HG02943 (cell line): ENCODE measurements around the gene DDA1.
A peak's percentile ranks its signal among the peaks of the same experiment; 100 is the strongest.

Source experiments
- ATAC-seq: cut with Tn5 transposase; IDR thresholded peaks from one replicate; pipeline ENCODE4 v1.9.1; 2021; ENCODE audit warnings: mild to moderate bottlenecking, low read depth, moderate library complexity; ENCODE audit not compliant: unreplicated experiment

Gene DDA1

DNA sequence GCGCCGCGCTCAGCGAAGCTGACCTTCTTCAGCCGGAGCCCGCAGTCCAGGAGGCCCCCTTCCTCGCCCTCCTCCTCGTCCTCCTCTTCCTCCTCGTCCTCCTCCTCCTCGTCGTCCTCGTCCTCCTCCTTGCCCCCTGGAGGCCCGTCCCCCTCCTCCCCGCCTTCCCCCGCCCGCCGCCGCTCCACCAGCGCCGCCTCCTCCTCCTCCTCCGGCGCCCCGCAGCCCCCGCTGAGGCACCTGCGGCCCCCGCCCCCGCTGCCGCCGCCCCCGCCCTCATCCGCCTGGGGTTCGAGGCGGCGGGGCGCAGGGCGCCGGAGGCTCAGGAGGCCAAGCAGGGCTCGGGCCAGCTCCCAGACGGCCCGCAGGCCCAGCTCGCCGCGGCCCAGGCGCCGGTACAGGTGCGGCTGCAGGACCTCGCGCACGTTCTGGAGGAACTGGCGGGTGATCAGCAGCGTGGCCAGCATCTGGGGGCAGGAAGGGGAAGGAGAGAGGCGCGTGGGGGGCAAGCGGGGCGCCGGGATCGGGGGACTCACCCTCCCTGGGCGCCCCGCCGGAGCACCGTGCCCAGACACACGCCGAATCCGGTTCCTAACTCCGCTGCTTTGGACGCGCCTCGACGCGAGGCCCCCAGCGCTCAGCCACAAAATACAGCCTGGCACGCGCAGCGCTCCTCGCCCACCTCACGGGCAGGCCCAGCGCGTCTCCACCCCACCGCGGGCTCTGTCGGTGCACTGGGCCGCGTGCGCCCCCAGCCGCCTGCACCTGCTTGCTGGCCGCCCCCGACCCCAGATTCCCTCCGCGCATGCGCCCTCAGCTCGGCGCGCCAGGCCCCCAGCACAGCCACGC, 19.4 kb downstream of the DDA1 start:
- no peak for ATAC-seq

DNA sequence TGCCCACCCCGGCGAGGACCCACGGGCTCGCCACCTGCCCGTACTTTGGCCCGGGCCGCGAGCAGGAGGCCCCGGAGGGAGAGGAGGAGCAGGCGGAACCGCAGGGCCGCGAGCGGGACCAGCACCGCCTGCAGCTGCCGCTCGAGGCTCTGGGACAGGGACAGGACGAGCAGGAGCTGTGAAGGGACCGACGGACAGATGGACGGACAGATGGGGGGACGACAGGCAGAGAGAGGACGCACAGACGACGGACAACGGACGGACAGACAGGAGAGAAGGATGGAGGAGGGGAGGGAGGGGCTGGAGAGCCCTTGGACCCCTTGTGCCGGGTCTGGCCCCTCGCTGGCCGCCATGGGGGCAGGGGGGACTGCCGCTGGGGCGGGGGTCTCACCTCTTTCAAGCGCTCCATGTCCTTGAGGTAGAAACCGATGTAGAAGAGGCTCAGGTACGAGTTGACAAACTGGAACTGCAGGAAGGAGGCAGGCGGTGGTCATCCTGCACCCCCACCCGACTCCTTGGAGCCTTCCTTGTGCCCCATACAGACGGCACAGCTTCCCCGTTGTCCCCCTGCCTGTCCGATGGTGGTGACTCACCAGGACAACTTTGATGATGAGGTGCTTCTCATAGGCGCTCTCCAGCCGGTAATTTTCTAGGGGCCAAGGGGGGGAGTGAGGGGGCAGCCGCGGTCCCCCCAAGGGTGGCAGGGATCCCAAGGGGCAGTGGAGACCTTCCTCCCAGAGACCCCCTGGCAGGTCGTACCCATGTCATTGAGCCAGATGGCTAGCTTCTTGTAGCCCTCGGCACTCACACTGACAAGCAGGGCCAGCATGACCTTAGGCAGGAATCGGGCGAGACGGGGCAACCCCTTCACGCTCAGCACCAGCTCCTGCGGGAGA, 20.3 kb downstream of the DDA1 start:
- ATAC-seq: no peak

DNA sequence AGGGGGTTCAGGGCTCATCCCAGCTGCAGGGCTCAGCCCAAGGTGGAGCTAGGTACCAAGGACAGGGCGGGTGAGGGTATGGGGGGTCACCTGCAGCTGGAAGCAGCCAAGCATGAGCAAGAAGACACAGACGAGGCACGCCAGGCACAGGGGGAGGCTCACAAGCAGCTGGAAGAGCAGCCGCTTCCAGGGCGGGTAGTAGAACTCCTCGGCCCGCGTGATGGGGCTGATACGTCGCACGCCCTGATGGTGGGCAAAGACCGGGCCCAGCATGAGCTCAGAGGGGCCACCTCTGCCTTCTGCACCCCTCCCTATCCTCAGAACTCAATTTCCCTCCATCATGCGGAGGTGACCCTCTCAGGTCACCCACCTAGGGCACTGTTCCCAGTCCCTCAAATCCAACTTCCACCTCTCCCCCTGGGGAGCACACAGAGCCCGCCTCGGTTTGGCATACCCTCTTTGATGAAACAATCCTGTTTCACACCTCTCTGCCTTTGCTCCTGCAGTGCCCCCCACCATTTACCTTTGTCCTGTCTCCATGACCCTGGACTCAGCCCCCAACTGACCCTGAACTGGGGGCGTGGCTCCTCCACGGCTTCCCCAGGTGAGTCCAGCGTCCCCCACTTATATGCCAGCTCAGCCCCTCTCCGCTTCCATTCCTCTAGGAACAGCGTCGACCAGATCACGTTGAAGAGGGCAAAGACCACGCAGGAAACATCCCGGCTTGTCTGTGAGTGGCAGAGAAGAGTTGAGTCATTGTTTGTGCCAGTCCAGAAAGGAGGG, 21.1 kb downstream of the DDA1 start:
- ATAC-seq: no peak

DNA sequence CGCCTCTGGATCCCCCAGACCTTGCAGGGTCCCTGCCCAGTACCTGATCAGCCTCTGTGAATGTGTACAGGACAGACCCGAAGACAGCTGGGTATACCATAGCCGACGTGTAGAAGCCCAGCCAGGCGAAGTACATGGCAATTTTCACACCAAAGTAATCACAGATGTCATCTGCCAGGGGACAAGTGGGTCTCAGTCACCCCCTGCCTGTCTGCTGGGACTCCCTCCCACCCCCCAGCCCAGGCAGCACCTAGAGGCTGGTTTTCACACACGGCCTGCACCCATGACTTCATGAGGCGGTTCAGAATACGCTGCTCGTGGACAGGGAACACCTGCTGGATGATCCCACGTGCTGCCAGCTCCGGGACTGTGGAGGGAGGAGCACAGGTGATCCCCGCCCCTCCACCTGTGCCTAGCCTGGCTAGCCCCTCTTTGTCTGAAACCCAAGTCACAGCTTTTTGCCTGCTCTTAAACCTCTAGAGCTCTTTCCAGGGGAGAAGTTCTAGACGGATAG, 21.7 kb downstream of the DDA1 start:
- ATAC-seq: no peak

DNA sequence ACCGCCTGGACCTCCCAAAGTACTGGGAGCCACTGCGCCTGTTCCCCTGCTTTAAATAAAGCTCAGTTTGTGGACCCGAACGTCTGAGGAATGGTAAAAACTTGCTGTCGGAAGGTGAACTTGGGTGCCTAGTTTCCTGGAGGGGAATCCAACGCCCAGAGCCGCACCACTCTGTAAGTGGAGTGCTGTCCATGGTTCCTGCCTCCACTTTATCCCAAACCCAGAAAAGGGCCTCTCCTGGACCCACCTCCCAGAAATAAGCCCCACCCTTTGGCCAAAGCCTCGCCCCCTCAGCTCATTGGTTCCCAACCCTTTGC, 23.0 kb downstream of the DDA1 start:
- no peak for ATAC-seq

DNA sequence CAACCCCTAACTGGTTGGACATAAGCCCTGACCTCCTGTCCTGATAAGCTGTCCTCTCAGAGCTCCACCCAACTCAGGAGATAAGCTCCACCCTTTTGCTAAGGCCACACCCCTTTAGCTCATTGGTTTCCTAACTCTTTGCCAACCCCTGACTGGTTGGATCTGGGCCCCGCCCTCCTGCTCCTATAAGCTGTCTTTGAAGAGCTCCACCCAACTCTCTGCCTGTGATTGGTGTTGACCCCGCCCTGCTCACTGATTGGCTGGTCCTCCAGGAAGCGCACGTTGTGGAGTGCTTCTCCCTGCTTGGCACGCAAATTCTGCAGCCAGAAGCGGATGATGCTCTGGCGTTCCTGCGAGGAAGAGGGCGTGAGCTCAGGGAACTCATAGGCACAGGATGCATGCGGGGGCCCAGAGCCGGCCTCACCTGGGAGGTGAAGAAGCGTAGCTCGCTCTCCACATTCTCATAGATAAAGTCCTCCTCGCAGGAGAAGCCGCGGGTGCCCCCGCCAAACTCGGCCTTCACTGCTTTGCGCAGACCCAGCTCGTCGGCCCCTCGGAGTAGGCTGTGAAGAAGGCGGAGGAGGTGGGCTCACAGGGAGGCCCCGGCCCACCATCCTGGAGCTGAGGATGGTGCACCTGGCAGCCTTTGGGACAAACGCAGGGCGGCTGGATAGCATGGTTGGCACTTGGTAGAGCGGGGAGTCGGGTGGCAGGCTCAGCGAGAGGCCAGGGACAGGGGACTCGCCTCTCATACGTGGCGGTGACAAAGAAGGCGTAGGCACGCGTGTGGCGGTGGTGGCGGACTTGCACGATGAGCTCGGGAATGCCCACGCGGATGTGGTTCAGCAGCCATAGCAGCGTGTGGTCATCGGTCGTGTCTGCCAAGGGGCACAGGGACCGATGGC, 23.6 kb downstream of the DDA1 start:
- no peak for ATAC-seq

DNA sequence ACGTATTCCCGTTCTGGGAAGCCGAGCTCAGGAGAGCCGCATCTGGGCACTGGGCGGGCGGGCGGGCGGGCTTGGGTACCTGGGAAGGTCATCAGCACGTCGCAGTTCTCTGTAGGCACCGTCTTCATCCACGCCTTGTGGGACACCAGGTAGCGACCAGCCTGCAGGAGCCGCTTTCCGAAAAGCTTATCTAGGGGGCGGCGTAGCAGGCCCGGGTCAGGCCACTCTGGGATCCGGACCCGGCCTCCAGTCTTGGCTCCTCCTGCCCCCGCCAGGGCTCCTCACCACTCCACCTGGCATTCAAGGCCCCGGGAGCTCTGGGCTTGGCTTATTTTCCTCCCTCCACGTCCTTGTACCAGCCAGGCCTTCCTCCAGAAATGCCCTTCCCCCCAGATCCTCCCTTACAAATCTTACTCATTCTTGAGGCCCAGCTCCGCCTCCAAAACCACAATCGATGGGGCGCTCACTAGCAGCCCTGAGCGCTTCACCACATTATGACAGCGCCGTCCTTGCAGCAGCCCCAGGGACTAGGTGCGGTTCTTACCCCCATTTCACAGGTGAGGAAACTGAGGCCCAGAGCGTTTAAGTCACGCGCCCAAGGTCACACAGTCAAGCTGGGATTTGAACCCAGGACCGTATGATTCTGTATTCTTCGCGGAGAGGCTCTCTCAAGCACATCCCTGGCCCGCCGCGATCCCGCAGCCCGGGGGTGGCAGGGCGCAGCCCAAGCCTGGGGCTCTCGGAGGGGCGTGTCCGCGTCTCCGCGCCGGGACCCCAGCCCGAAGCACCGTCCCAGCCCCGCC, 24.4 kb downstream of the DDA1 start:
- ATAC-seq: no peak

DNA sequence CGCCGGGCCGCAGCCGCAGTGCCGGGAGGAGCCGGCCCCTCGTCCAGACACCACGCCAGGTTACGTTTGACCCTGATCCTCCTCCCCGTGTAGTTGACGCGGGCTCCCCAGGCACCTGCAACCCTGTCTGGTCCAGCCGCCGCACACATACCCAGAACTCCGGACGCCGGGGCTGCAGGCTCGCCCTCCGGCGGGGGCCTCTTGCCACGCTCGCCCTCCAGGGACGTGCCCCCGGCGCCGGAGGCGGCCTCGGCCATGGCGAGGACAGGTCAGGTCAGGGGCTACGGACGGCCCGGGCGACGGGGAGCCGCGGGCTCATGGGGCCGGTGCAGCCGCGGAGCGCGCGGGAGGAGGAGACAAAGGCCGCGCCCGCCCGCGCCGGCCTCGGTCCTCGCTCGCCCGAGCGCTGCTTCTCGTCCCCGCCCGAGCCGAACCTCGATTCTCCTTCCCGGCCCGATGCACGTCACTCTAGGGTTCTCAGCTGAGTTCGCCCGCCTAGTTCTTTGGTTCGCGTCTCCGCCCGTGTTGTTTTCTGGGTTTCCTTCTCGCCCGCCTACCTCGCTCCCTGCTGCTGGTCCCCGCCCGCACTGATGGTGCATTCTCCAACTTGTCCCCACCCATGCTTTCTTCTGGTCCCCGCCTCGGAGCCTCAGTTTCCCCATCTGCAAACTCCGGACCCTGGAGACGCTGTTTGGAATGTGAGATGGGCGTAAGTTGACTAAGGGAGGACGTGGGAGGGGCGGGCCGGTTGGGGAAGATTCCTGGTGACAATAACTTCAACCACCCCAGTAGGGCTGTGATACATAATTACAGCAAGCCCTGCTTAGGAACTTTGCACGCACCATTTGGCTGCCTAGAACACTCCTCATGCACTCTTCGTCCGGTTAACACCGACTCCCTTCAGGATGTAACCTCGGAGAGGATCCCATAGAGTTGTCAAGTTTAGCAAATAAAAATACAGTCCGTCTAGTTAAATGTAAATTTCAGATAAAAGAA, 25.3 kb downstream of the DDA1 start, which contains the start of gene ANO8:
TSS of gene ANO8 (minus strand) at position 442 of the 996 bp plus-strand sequence. CDS start at position 257, 185 bp downstream.
- ATAC-seq: peak; percentile 43

DNA sequence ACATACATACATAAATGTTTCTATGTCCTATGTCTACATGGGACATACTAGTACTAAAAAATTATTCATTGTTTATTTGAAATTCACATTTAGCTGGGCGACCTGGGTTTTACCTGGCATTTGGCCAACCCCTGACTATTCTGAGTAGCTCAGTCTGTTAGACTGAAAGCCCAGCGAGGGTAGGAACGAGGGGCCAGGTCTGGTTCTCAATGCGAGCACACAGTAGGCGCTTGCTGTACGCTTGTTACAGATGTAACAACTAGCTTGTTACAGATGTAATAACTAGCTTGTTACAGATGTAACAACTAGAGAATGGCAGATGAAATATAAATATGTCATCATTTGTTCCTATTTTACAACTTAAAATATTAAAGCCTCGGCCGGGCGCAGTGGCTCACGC, 26.2 kb downstream of the DDA1 start:
- ATAC-seq: no peak

DNA sequence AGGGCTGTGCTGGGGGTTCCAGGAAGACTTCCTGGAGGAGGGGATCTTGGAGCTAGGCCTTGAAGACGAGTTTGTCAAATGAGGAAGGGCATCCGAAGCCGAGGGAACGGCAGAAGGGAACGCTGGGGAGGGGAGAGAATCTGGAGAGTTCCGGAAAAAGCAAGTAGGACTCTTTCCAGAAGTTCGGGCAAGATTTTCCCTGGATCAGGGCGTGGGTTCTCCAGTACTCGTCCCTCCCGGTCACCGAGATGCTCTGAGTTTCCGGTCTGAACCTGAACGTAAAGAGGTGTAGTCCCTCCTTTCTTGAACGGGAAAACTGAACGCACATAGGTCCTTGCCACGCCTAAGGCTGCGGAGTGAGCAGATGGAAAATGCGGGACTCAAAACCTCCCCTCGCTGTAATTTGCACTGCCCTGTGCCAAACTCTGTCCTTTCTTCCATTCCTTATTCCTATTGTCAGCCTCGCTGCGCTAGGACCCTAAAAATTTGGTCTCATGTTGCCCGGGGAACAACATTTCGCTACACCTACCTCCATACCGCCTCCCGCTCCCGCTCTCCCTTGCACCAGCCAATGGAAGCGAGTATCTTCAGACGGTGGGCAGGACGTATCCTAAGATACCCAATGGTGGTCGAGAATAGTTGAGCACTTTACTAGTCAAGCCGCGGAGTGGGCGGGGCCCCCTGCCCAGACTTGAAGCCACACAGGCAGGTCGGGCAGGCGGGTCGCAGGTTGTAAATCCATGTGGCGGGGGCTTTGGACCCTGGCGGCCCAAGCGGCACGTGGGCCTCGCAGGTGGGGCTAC, 27.7 kb downstream of the DDA1 start, which contains the start of gene GTPBP3:
TSS of gene GTPBP3 (plus strand) at position 682 of the 803 bp plus-strand sequence. CDS start at position 741, 59 bp downstream.
- peak; percentile 70 for ATAC-seq

DNA sequence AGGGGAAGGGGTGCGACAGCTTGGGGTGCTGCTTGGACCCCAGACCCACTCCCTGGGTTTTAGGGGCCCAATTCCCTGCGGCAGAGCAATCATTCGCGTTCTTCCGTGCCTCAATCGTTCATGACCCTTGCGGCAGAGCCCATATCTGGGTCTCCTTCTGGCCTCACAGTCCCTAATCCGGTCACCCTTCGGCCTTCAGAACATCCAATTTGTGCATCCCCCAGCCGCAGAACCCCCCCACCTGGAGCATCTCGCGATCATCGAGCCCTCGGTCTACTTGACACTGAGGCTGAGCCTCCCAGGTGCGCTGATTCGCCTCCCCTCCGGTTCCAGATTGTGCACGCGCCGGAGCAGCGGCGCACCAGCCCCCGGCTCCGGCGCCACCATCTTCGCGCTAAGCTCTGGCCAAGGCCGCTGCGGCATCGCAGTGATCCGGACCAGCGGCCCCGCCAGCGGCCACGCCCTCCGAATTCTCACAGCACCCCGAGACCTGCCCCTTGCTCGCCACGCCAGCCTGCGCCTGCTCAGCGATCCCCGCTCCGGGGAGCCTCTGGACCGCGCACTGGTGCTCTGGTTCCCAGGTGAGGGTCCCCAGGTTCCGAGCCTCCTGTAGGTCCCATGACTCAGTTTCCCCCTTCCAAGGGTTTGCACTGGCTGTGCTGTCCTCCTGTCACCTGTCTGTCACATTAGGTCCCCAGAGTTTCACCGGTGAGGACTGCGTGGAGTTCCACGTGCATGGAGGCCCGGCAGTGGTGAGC, 28.5 kb downstream of the DDA1 start:
- no peak for ATAC-seq

DNA sequence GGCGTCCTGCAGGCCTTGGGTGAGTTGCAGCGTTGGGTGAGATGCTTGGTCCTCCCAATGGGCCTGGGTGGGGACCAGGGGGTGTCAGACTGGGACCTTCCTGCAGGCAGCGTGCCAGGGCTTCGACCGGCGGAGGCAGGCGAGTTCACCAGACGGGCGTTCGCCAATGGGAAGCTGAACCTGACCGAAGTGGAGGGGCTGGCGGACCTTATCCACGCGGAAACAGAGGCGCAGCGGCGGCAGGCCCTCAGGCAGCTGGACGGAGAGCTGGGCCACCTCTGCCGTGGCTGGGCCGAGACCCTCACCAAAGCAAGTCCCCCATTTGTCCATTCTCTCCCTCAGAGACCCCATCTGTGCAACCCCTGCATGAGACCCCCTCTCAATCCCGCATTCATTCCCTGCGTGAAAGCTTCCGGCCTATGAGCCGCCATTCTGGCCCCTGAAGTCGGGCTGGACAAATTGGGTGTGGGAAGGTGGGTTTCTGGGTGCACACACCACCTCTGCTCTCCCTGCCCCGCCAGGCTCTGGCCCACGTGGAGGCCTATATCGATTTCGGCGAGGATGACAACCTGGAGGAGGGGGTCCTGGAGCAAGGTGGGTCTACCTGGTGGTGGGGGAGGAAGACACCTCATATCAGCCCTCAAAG, 29.2 kb downstream of the DDA1 start:
- ATAC-seq: no peak

DNA sequence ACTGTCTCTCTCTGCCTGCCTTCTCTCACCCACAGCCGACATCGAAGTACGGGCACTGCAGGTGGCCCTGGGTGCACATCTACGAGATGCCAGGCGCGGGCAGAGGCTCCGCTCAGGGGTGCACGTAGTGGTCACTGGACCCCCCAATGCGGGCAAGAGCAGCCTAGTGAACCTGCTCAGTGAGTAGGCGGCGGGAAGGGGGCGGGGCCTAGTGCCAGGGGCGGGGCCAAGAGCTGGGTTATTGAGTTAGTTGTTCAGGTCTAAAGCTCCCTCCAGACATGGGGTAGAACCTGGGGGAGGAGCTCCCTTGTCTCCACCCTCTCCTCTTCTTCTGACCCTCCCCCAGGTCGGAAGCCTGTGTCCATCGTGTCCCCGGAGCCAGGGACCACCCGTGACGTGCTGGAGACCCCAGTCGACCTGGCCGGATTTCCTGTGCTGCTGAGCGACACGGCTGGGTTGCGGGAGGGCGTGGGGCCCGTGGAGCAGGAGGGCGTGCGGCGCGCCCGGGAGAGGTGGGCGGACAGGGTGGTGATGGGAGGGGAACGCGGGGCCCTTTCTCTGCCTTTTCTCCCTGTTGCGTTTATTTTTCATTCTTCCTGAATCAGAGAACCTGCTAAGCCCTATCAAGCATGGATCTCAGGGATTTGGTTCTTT, 29.9 kb downstream of the DDA1 start:
- ATAC-seq: no peak

DNA sequence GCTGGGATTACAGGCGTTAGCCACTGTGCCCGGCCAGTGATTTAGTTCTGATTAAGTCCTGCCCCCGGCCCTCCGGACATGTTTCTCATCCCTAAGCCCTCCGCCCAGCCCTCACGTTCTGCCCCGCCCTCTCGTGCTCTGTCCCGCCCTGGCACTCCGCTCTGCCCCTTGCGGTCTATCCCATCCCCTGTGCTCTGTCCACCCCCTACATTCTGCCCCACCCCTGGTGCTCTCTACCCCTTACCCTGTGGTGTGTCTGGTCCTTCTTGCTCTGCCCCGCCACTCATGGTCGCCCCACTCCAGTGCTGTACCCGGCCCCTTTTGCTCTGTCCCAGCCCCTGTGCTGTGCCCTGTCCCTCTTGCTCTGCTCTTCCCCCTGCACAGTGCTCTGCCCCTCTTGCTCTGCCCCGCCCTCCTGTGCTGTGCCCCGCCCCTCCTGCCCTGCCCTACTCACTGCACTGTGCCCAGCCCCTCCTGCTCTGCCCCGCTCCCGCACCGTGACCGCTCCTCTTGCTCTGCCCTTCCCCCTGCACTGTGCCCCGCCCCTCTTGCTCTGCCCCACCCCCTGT, 31.0 kb downstream of the DDA1 start:
- ATAC-seq: no peak
